Right lobe of liver (tissue), 6 donors: ENCODE measurements around the gene PCCA. TPM values are rescaled to one million over a fixed set of nuclear protein-coding genes. Genes with fewer than 3 reads are reported as not detected.
A peak's percentile ranks its signal among the peaks of the same experiment; 100 is the strongest.

Experiments
- ATAC-seq, 4 donors: fragments of 200-7000 bp; cut with Tn5 transposase; one replicate each; pipeline ENCODE4 v1.9.1; 2020; ENCODE audit warnings: mild to moderate bottlenecking in 4 of 4, moderate library complexity in 4 of 4
- DNase-seq, 3 donors: peaks; one replicate each; pipeline ENCODE4 v3.0.0-alpha.2; 2020
- H3K27ac ChIP-seq, 3 donors: fragments of 200-600 bp; one replicate each; pipeline ENCODE4 v1.8.0; 2022
- H3K27me3 ChIP-seq, 2 donors: fragments of 200-600 bp; one replicate each; pipeline ENCODE4 v1.8.0; 2022
- H3K36me3 ChIP-seq, 4 donors: fragments of 200-600 bp; sonication (generic) in 1 of 4; one replicate each; pipeline versions ENCODE4 v1.5.1 to v1.8.0; 2017 to 2022; ENCODE audit warnings: control low read depth in 1 of 4
- H3K4me1 ChIP-seq, 4 donors: fragments of 200-600 bp; sonication (generic) in 1 of 4; one replicate each; pipeline versions ENCODE4 v1.5.1 to v1.8.0; 2017 to 2022; ENCODE audit warnings: control low read depth in 1 of 4
- H3K4me3 ChIP-seq, 3 donors: fragments of 200-600 bp; one replicate each; pipeline ENCODE4 v1.8.0; 2022
- H3K9me3 ChIP-seq, 4 donors: fragments of 200-600 bp; sonication (generic) in 1 of 4; one replicate each; pipeline versions ENCODE4 v1.5.1 to v1.8.0; 2017 to 2022; ENCODE audit warnings: control low read depth in 1 of 4
- CTCF ChIP-seq, 4 donors: fragments of 200-600 bp in 3 of 4; fragments of 450-650 bp in 1 of 4; IDR thresholded peaks; one replicate each; pipeline versions ENCODE4 v1.5.1 to v1.8.0; 2016 to 2022; ENCODE audit warnings: antibody characterized with exemption in 4 of 4, mild to moderate bottlenecking in 2 of 4
- POLR2A ChIP-seq: fragments of 450-650 bp; IDR thresholded peaks from one replicate; pipeline ENCODE4 v1.6.1; 2017; ENCODE audit warnings: antibody characterized with exemption, mild to moderate bottlenecking
- WGBS: methylation state at CpG from one replicate; pipeline ENCODE4 v1.1.6; 2018; ENCODE audit warnings: low coverage, low lambda C conversion rate; ENCODE audit not compliant: insufficient coverage; ENCODE audit errors: missing lambda C conversion rate; 5-methylcytosine and 5-hydroxymethylcytosine counted together
- intact Hi-C, 2 donors: fragments of 100-400 bp; cut with DNase I; formaldehyde crosslinking; loops; one replicate each; pipeline versions ENCODE4 v1.11.2 to v1.14.1; 2022
- total RNA-seq, 6 experiments: library from RNA; depleted of rRNA in 2 of 6; stranded (reverse); fragments of >200 nt in 2 of 6; fragmentation: NEBNext Ultra II Directional in 3 of 6; extraction: Animal tissue kit (Norgen Biotek cat#: 25700) in 3 of 6; gene quantifications; one replicate each; pipeline versions ENCODE4 v1.1.0 to v1.2.4, GENCODE V29; 2016 to 2023
- donor health status: DM: no; HTN: yes; CAD: no.
- donor health status: DM: no; HTN: no; CAD: no.
- donor health status: DM: no; HTN: no; CAD: no.
- donor health status: DM: no; HTN: yes; CAD: no.
- donor health status: DM: no; HTN: yes; CAD: no.

PCCA gene
- total RNA-seq, 6 experiments from 2014 or later: 58.2 to 161 (median 85.2) TPM

GRCh38 chr13:100269837-100270236, 180.9 kb downstream of the PCCA start:
- WGBS: 29% methylated on average over 2 of the region's 2 CpGs
- TF ChIP-seq POLR2A: no peak
- no peak for TF ChIP-seq CTCF (IDR thresholded peaks at IDR 0.05)
- intact Hi-C loops: no loop called here
- no peaks in the 10 kb centered on the region for H3K9me3 ChIP-seq
- ATAC-seq (peak; percentile 78 to 90 (median 86)), DNase-seq (peak; percentile 69 to 70 (median 69))
- no peak overlapping the region for H3K27ac ChIP-seq
- no peaks in the 10 kb centered on the region for H3K4me1 ChIP-seq
- no peaks in the 10 kb centered on the region for H3K27me3 ChIP-seq
- no peak overlapping the region for H3K4me3 ChIP-seq
- peaks cover 0 to 11% (median 4%) of the 10 kb centered on the region in 4 donors for H3K36me3 ChIP-seq

- 91% methylated on average over 6 of the region's 6 CpGs for WGBS
- intact Hi-C loops: no loop called here
- TF ChIP-seq CTCF (IDR thresholded peaks at IDR 0.05) (no peak), POLR2A (no peak)
Measured at GRCh38 chr13:100273138-100273537, 184.2 kb downstream of the PCCA start.

GRCh38 chr13:100273552-100273951, 184.7 kb downstream of the PCCA start:
- Histone ChIP-seq H3K27ac (no peak overlapping the region), H3K36me3 (peaks cover 0 to 6% (median 3%) of the 10 kb centered on the region in 4 donors), H3K27me3 (no peaks in the 10 kb centered on the region), H3K4me1 (no peaks in the 10 kb centered on the region), H3K4me3 (no peak overlapping the region), H3K9me3 (no peaks in the 10 kb centered on the region)
- DNase-seq (no peak), ATAC-seq (peak in 3 of 4 donors; percentile 20 to 45 (median 38))
- intact Hi-C loops: no loop called here
- TF ChIP-seq CTCF (IDR thresholded peaks at IDR 0.05) (no peak), POLR2A (no peak)
- WGBS: 67% methylated on average over 6 of the region's 6 CpGs

More at GRCh38 chr13:100273138-100273537, 184.2 kb downstream of the PCCA start:
- no peaks in the 10 kb centered on the region for H3K4me1 ChIP-seq
- H3K27me3 ChIP-seq: no peaks in the 10 kb centered on the region
- H3K27ac ChIP-seq: no peak overlapping the region
- peaks cover 0 to 10% (median 4%) of the 10 kb centered on the region in 4 donors for H3K36me3 ChIP-seq
- no peaks in the 10 kb centered on the region for H3K9me3 ChIP-seq
- ATAC-seq: no peak
- no peak overlapping the region for H3K4me3 ChIP-seq
- no peak for DNase-seq

- Histone ChIP-seq H3K4me1 (no peaks in the 10 kb centered on the region), H3K27me3 (no peaks in the 10 kb centered on the region), H3K27ac (no peak overlapping the region), H3K9me3 (no peaks in the 10 kb centered on the region), H3K4me3 (no peak overlapping the region), H3K36me3 (no peaks in the 10 kb centered on the region)
- DNase-seq (no peak), ATAC-seq (peak in 2 of 4 donors; percentile 17 to 20)
- WGBS: 89% methylated on average over 4 of the region's 12 CpGs
- intact Hi-C loops: no loop called here
- no peak for TF ChIP-seq CTCF (IDR thresholded peaks at IDR 0.05)
- TF ChIP-seq POLR2A: no peak
Measured at GRCh38 chr13:100274942-100275506, 186.1 kb downstream of the PCCA start.
